Right renal cortex interstitium (tissue), 3 donors: ENCODE data around the gene CRYAB. TPM values are rescaled to one million over a fixed set of nuclear protein-coding genes. Genes with fewer than 3 reads are reported as not detected.

ENCODE experiments used
- DNase-seq, 3 donors: peaks; one replicate each; pipeline ENCODE4 v3.0.0-alpha.2; 2013; ENCODE audit warnings: low read depth in 3 of 3, low spot score in 2 of 3
- polyA plus RNA-seq, 3 donors: library from polyadenylated mRNA; unstranded; fragments of 120-200 nt; gene quantifications; one replicate each; pipeline ENCODE4 v1.2.1, GENCODE V29; 2013; ENCODE audit not compliant: insufficient read length in 3 of 3

The CRYAB gene
- 10 to 100 TPM; 52.8 to 63.8 (median 58.6) TPM for polyA plus RNA-seq

- no peak for DNase-seq
Measured at GRCh38 chr11:111911563-111912401, at the start of gene CRYAB. TSS of gene CRYAB (minus strand) at chr11:111911770. CDS start at chr11:111911724, 46 bp downstream.

- DNase-seq: no peak
Measured at GRCh38 chr11:111960916-111961315, 49.3 kb upstream of the CRYAB start.

GRCh38 chr11:111957663-111958444, 46.3 kb upstream of the CRYAB start:
- DNase-seq: no peak

- no peak for DNase-seq
Measured at GRCh38 chr11:111954154-111954553, 42.6 kb upstream of the CRYAB start.

GRCh38 chr11:111951565-111951964, 40.0 kb upstream of the CRYAB start:
- no peak for DNase-seq

GRCh38 chr11:111949519-111950426, 38.2 kb upstream of the CRYAB start:
- no peak for DNase-seq

- no peak for DNase-seq
Measured at GRCh38 chr11:111947143-111947542, 35.6 kb upstream of the CRYAB start.

- DNase-seq: no peak
Measured at GRCh38 chr11:111946499-111946898, 34.9 kb upstream of the CRYAB start.

GRCh38 chr11:111945198-111945597, 33.6 kb upstream of the CRYAB start:
- DNase-seq: no peak

- DNase-seq: no peak
Measured at GRCh38 chr11:111944651-111945051, 33.1 kb upstream of the CRYAB start.

GRCh38 chr11:111944139-111944538, 32.6 kb upstream of the CRYAB start:
- DNase-seq: no peak

- DNase-seq: no peak
Measured at GRCh38 chr11:111942829-111943228, 31.3 kb upstream of the CRYAB start.

GRCh38 chr11:111941963-111942362, 30.4 kb upstream of the CRYAB start:
- no peak for DNase-seq

GRCh38 chr11:111939836-111940604, 28.4 kb upstream of the CRYAB start:
- DNase-seq: no peak

GRCh38 chr11:111938687-111939160, 27.2 kb upstream of the CRYAB start:
- no peak for DNase-seq

- DNase-seq: no peak
Measured at GRCh38 chr11:111937844-111938243, 26.3 kb upstream of the CRYAB start.

GRCh38 chr11:111937461-111937769, 25.8 kb upstream of the CRYAB start:
- no peak for DNase-seq

GRCh38 chr11:111936040-111936540, 24.5 kb upstream of the CRYAB start:
- DNase-seq: no peak

- no peak for DNase-seq
Measured at GRCh38 chr11:111935317-111936039, 23.9 kb upstream of the CRYAB start.
